ENCODE results near the gene ACOX3. TPM values are rescaled to one million over a fixed set of nuclear protein-coding genes. Genes with fewer than 3 reads are reported as not detected.

ACOX3 gene
- total RNA-seq, 1 donor from 2014 or later: 51.6 TPM

DNA sequence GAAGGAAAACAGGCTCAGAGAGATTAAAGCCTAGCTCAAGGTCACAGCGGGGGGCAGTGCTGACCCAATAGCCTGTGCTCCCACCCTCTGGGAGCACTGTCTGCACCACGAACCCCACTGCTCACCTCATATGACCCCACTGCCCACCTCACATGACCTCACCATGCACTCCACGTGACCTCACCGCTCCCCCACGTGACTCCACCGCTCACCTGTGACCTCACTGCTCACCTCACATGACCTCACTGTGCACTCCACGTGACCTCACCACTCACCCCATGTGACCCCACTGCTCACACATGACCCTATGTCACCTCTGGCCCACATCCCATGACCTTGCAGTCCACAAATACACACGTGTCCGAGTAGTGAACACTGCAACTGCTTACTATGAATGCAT, 55.4 kb downstream of the ACOX3 start:
- Mint-ChIP-seq H3K4me1 (ENCODE audit: low read depth) (peaks cover 14% of the 10 kb centered on the region), H3K27me3 (ENCODE audit: low read depth) (no peaks in the 10 kb centered on the region), H3K27ac (ENCODE audit: unreplicated experiment) (no peak overlapping the region), H3K36me3 (ENCODE audit: low read depth) (peaks cover 29% of the 10 kb centered on the region), H3K9me3 (ENCODE audit: low read depth) (no peaks in the 10 kb centered on the region), H3K4me3 (ENCODE audit: unreplicated experiment) (no peak overlapping the region)
- TF ChIP-seq, protein P1, sequence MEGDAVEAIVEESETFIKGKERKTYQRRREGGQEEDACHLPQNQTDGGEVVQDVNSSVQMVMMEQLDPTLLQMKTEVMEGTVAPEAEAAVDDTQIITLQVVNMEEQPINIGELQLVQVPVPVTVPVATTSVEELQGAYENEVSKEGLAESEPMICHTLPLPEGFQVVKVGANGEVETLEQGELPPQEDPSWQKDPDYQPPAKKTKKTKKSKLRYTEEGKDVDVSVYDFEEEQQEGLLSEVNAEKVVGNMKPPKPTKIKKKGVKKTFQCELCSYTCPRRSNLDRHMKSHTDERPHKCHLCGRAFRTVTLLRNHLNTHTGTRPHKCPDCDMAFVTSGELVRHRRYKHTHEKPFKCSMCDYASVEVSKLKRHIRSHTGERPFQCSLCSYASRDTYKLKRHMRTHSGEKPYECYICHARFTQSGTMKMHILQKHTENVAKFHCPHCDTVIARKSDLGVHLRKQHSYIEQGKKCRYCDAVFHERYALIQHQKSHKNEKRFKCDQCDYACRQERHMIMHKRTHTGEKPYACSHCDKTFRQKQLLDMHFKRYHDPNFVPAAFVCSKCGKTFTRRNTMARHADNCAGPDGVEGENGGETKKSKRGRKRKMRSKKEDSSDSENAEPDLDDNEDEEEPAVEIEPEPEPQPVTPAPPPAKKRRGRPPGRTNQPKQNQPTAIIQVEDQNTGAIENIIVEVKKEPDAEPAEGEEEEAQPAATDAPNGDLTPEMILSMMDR (IDR thresholded peaks at IDR 0.05): no peak
- DNase-seq (ENCODE audit: low spot score): peak; percentile 87

DNA sequence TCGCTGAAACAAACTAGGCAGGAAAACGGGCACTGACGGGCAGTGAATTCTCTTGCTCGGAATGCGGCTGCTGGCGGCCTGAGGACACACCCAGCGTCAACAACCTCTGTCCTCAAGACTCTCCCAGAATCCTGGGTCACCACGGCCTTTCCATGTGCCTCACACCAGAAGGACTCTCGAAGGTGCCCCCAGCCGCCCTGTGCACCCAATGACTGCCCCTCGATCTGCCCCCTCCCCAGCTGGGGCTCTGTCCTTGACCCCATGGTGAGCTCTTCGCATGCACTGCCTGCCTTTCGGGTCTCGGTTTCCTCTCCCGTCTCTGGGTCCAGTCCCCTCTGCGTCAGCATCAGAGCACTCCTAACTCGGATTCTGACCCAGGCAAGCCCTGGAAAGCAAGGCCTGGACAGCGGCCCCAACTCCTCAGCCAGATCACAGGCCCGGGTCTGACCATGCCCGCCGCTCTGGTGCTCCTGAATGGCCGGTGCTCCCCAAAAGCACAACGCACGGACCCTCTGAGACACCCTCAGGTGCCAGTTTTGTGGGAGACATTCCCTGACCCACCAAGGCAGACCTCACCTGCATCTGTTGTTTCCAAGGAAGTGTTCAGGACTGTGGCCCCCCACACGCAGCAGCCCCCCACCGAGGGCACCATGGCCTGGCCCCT, 56.0 kb downstream of the ACOX3 start:
- Mint-ChIP-seq H3K36me3 (ENCODE audit: low read depth) (peaks cover 29% of the 10 kb centered on the region), H3K4me3 (ENCODE audit: unreplicated experiment) (no peak overlapping the region), H3K27ac (ENCODE audit: unreplicated experiment) (peak overlapping the region; percentile 18), H3K4me1 (ENCODE audit: low read depth) (peaks cover 14% of the 10 kb centered on the region), H3K9me3 (ENCODE audit: low read depth) (no peaks in the 10 kb centered on the region), H3K27me3 (ENCODE audit: low read depth) (no peaks in the 10 kb centered on the region)
- peak; percentile 65 for DNase-seq (ENCODE audit: low spot score)
- TF ChIP-seq, protein P1 (IDR thresholded peaks at IDR 0.05): no peak

DNA sequence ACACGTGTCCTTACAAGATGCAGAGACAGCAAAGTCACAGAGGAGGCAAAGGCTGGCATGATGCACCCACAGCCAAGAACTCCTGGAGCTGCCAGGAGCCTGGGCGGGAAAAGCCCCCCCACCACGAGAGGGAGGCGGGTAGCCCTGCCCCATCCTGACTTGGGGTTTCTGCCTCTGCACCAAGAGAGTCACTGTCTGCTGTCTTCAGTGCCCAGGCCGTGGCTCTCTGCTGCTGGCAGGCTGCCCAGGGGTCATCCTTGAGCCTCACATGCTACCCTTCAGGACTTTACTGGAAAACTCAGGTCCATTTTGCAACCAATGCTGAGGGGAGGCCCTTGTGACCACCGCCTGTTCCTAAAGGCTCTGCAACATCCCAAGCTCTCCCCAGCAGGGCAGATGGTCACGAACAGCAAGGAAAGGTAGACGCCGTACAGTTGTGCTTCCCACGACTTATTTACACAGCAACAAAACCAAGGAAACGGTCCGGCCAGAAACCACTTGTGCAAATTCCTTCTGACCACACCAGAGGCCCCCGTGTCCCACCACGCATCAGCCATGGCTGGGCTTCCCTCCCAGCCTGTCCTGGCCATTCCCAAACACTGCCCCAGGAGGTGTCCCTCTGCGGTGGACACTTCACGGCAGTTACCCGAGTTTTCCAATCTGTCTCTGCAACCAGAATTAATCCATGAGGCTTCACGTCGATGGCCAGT, 56.9 kb downstream of the ACOX3 start:
- Mint-ChIP-seq H3K9me3 (ENCODE audit: low read depth) (no peaks in the 10 kb centered on the region), H3K27ac (ENCODE audit: unreplicated experiment) (peak overlapping the region; percentile 18), H3K4me3 (ENCODE audit: unreplicated experiment) (no peak overlapping the region), H3K27me3 (ENCODE audit: low read depth) (no peaks in the 10 kb centered on the region), H3K4me1 (ENCODE audit: low read depth) (peaks cover 14% of the 10 kb centered on the region), H3K36me3 (ENCODE audit: low read depth) (peaks cover 29% of the 10 kb centered on the region)
- peak; percentile 68 for DNase-seq (ENCODE audit: low spot score)
- TF ChIP-seq, protein P1 (IDR thresholded peaks at IDR 0.05): no peak

DNA sequence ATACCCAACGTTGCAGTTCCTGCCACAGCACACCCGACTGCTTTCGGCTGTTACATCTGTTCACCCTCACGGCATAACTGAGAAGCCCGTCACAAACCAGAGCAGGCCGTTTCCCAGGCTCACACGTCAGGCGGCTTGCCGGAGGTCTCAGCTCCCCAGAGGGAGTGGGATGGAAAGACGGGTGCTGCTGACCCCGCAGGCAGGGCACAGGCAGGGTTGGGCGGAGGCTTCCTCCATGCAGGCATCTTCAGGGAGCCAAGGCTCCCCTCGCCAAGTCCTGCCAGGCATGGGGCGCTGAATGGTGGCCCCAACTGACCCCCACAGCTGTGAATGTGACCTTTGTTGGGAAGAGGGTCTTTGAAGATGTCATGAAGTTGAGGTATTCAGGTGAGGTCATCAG, 57.5 kb downstream of the ACOX3 start:
- peak; percentile 82 for DNase-seq (ENCODE audit: low spot score)
- Mint-ChIP-seq H3K4me3 (ENCODE audit: unreplicated experiment) (no peak overlapping the region), H3K36me3 (ENCODE audit: low read depth) (peaks cover 27% of the 10 kb centered on the region), H3K9me3 (ENCODE audit: low read depth) (no peaks in the 10 kb centered on the region), H3K4me1 (ENCODE audit: low read depth) (peaks cover 14% of the 10 kb centered on the region), H3K27ac (ENCODE audit: unreplicated experiment) (no peak overlapping the region), H3K27me3 (ENCODE audit: low read depth) (no peaks in the 10 kb centered on the region)
- TF ChIP-seq, protein P1 (IDR thresholded peaks at IDR 0.05): no peak

DNA sequence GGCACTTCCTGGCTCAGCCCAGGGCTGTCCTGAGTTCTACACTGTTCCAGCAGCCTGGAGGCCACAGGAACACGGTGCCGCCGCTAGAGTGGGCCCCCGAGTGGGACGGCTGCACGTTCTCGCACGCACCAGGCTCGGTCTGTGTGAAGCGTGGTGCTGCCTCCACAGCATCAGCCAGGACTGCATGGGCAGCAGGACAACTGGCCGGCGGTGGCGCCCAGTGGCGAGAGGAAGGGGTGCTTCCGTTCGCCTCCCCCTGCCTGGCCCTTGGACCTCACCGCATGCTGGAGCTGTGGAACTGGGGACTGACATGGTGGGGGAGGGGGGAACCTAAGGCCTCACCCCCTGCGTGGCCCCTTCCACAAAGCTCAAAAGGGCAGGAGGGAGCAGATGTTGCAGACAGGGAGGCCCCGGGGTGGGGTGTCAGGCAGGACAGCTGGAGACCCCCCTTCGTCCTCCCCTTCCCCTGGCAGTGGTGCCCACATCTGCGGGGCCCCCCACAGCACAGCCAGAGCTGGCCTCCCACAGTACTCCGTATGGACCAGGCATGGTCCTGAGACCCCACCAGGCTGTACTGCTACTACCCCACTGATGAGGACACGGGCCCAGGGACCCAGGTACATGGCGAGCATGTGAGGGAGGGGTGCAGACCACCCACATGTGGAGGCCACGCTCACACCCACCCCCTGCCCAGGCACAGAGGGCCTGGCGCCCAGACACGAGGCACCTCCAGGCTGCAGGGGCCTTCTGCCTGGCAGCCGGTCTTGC, 58.5 kb downstream of the ACOX3 start:
- H3K9me3 Mint-ChIP-seq (ENCODE audit: low read depth): no peaks in the 10 kb centered on the region
- H3K27me3 Mint-ChIP-seq (ENCODE audit: low read depth): no peaks in the 10 kb centered on the region
- TF ChIP-seq, protein P1 (IDR thresholded peaks at IDR 0.05): no peak
- H3K36me3 Mint-ChIP-seq (ENCODE audit: low read depth): peaks cover 21% of the 10 kb centered on the region
- DNase-seq (ENCODE audit: low spot score): peak; percentile 89
- no peak overlapping the region for H3K27ac Mint-ChIP-seq (ENCODE audit: unreplicated experiment)
- peaks cover 14% of the 10 kb centered on the region for H3K4me1 Mint-ChIP-seq (ENCODE audit: low read depth)
- no peak overlapping the region for H3K4me3 Mint-ChIP-seq (ENCODE audit: unreplicated experiment)

Data from chondrocyte (in vitro differentiated cells).